ENCODE results near the gene MYH11.

The MYH11 gene

GRCh38 chr16:15856901-15857698, at the start of gene MYH11:
Gene MYH11 (minus strand): TSS chr16:15857028. CDS start chr16:15838252, 18,776 bp downstream.
- DNase-seq, result no peak
- TF ChIP-seq POLR2A (IDR thresholded peaks at IDR 0.05; ENCODE audit: low read length) (no peak), GATA1 (IDR thresholded peaks at IDR 0.05; ENCODE audit: low read depth, low read length) (no peak)

GRCh38 chr16:15906439-15906838, 49.6 kb upstream of the MYH11 start:
- TF ChIP-seq POLR2A (IDR thresholded peaks at IDR 0.05; ENCODE audit: low read length), result no peak
- TF ChIP-seq GATA1 (IDR thresholded peaks at IDR 0.05; ENCODE audit: low read depth, low read length), result no peak
- DNase-seq, result no peak

- TF ChIP-seq POLR2A (IDR thresholded peaks at IDR 0.05; ENCODE audit: low read length), result no peak
- no peak for TF ChIP-seq GATA1 (IDR thresholded peaks at IDR 0.05; ENCODE audit: low read depth, low read length)
- no peak for DNase-seq
These were observed 47.1 kb upstream of the MYH11 start for GRCh38 chr16:15903960-15904359.

GRCh38 chr16:15900901-15901500, 44.2 kb upstream of the MYH11 start:
- no peak for DNase-seq
- no peak for TF ChIP-seq GATA1 (IDR thresholded peaks at IDR 0.05; ENCODE audit: low read depth, low read length)
- no peak for TF ChIP-seq POLR2A (IDR thresholded peaks at IDR 0.05; ENCODE audit: low read length)

DNA sequence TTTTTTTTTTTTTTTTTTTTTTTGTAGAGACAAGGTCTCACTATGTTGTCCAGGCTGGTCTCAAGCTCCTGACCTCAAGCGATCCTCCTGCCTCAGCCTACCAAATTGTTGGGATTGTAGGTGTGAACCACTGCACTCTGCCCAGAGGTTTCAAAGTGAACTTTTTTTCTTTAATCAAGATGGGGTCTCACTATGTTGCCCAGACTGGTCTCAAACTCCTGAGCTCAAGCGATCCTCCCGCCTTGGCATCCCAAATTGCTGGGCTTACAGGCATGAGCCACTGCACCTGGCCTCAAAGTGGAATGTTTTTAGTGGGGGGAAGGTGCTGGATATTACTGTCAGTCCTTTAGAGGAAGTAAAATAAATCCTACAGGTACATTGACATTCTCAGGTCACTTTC, 43.5 kb upstream of the MYH11 start:
- TF ChIP-seq POLR2A (IDR thresholded peaks at IDR 0.05; ENCODE audit: low read length) (no peak), GATA1 (IDR thresholded peaks at IDR 0.05; ENCODE audit: low read depth, low read length) (no peak)
- no peak for DNase-seq

GRCh38 chr16:15899538-15900100, 42.8 kb upstream of the MYH11 start:
- TF ChIP-seq POLR2A (IDR thresholded peaks at IDR 0.05; ENCODE audit: low read length) (no peak), GATA1 (IDR thresholded peaks at IDR 0.05; ENCODE audit: low read depth, low read length) (no peak)
- no peak for DNase-seq

DNA sequence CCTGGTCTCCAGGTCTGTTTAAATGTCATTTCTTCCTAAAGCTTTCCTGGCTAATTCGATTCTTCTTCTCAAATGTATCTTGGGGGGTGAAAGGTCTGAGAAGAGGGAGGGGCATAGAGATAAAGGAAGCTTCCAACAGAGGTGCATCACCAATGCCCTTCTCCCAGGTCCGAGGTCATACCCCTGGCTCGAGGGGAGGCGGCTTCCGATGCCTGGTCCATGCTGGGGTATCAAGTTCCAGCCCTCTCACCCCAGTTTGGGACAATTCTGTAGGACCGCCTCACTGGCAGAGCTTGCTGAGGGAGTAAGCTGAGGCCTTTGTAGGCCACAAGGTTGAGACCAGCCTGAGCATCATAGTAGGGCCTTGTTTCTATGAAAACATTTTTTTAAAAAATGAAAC, 41.8 kb upstream of the MYH11 start:
- TF ChIP-seq GATA1 (IDR thresholded peaks at IDR 0.05; ENCODE audit: low read depth, low read length) (no peak), POLR2A (IDR thresholded peaks at IDR 0.05; ENCODE audit: low read length) (no peak)

DNA sequence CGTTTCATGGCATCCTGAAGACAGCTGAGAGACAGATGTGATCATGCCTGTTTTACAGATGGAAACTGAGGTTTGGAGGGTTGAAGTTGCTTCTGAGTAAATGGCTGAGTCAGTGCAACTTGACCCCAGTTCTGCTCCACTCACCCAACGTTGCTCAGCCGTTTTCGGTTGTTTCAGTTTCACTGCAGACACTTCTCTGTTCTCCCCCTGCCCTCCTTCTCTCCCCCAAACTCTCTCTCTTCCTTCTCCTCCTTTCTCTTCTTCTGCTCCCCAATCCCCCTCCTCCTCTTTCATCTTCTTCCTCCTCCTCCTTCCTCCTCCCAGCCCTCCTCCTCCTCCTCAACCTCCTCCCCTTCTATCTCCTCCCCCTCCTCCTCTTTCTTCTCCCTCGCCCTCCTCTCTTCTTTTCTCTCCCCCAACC, 41.0 kb upstream of the MYH11 start:
- no peak for TF ChIP-seq GATA1 (IDR thresholded peaks at IDR 0.05; ENCODE audit: low read depth, low read length)
- TF ChIP-seq POLR2A (IDR thresholded peaks at IDR 0.05; ENCODE audit: low read length), result no peak
- DNase-seq, result no peak

More for the DNA sequence above, 41.8 kb upstream of the MYH11 start:
- DNase-seq, result no peak

DNA sequence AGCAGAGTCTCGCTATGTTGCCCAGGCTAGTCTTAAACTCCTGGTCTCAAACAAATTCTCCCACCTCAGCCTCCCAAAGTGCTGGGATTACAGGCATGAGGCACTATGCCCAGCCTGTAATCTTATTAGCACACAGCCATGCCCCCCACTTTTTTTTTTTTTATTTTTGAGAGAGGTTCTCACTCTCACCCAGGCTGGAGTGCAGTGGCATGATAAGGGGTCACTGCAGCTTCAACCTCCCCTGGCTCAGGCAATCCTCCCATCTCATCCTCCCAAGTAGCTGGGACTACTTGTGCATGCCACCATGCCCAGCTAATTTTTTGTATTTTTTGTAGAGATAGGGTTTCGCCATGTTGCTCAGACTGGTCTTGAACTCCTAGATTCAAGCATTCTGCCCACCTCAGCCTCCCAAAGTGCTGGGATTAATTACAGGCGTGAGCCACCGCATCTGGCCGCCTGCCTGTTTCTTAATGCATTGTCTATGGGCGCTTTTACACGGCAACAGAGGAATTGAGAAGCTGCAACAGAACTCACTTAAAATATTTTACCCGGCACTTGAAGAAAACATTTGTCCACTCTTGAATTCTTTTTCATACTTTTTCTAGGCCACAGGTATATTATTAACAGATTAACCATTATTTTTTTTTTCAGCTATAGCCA, 40.4 kb upstream of the MYH11 start:
- peak; percentile 15 to 60 for DNase-seq
- TF ChIP-seq GATA1 (IDR thresholded peaks at IDR 0.05; ENCODE audit: low read depth, low read length) (no peak), POLR2A (IDR thresholded peaks at IDR 0.05; ENCODE audit: low read length) (no peak)

DNA sequence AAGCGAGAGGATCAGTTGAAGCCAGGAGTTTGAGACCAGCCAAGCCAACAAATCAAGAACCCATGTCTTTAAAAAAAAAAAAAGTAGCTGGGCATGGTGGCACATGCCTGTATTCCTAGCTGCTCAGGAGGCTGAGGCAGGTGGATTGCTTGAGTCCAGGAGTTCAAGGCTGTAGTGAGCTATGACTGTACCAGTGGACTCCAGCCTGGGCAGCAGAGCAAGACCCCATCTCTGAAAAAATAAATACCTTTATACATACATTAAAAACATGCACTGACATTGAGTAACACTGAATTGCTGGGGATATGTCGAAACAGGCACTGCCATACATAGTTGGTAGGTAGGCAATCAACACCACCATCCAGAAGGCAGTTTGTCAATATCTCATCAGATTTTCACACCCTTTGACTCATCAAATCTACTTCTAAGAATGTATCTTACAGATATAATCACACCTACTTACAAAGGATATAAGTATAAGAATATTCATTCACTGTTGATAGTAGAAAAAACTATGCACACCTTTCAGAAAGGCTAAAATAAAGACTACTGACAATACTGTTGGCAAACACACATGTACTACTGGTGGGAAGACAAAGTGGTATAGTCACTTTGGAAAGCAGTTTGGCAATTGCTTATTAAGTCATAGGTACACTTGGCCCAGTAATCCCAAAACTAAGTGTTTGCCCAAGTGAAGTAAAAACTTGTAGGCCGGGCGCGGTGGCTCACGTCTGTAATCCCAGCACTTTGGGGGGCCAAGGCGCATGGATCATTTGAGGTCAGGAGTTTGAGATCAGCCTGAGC, 37.9 kb upstream of the MYH11 start:
- no peak for TF ChIP-seq POLR2A (IDR thresholded peaks at IDR 0.05; ENCODE audit: low read length)
- no peak for TF ChIP-seq GATA1 (IDR thresholded peaks at IDR 0.05; ENCODE audit: low read depth, low read length)
- DNase-seq, result no peak

GRCh38 chr16:15891508-15891907, 34.7 kb upstream of the MYH11 start:
- no peak for DNase-seq
- TF ChIP-seq POLR2A (IDR thresholded peaks at IDR 0.05; ENCODE audit: low read length), result no peak
- no peak for TF ChIP-seq GATA1 (IDR thresholded peaks at IDR 0.05; ENCODE audit: low read depth, low read length)

GRCh38 chr16:15888072-15888976, 31.5 kb upstream of the MYH11 start, which contains the start of gene CEP20:
Gene CEP20 (minus strand): TSS chr16:15888603. CDS start chr16:15888585, 18 bp downstream.
- peak; percentile 99 for DNase-seq
- no peak for TF ChIP-seq GATA1 (IDR thresholded peaks at IDR 0.05; ENCODE audit: low read depth, low read length)
- peak; percentile 97 for TF ChIP-seq POLR2A (IDR thresholded peaks at IDR 0.05; ENCODE audit: low read length)
